GM18951 (cell line): ENCODE results near the gene PCBP1.
"Not testable (repeated sequence)": the region's sequence is repeated elsewhere in the genome, so short reads cannot be mapped to it uniquely, and the experiment has no call there.

Experiments used
- POLR2A ChIP-seq: IDR thresholded peaks from 4 replicates; pipeline ENCODE4 v1.6.1; 2011; ENCODE audit warnings: mild to moderate bottlenecking; ENCODE audit not compliant: insufficient read length, insufficient read depth; ENCODE audit errors: extremely low read depth
- in situ Hi-C: fragments of 300-500 bp; cut with MboI; formaldehyde crosslinking; loops from one replicate; pipeline ENCODE4 v1.12.0; 2022; ENCODE audit warnings: low sequenced_read_pairs, mixed read lengths, inconsistent platforms; ENCODE audit not compliant: unreplicated experiment

Gene PCBP1

DNA sequence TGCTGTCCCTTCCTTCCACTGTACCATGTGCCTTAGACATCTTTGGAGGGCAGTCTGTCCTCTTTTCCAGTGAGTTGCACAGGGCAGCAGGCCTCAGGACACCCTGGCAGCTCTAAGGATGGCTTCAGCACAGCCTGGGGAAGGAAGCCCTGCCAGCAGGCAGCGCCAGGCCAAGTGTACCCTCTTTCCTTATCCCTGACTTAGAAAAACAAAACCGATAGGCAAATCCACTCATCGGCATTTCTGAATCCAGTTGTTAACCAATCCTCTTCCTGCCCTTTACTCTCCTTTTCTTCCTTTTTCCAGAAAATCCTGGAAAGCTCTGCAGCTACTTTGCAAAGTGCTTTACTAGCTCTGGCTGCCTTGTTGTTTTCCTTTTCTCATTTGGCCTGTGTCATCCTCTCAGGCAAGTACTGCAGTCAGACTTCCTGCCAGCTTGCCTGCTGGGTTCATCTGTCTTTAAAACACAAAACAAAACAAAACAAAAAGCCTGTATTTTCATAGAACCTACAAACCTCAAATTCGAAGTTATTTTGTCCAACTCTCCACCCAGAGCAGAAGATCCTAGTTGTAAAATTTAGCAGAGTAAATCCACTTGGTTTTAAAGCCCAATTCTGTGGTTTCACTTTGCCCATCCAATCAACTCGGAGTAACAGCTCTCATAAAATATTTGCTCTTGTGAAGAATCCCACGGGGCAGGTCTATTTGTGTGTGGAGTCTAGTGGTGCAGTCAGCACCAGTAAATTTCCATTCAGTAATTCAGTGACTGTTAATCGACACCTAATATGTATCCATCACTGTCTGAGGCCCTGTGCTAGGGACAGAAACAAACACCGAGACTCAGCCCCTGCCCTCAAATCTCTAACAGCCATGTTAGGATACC lies 45.2 kb downstream of the PCBP1 start:
- TF ChIP-seq POLR2A: peak; percentile 46
- in situ Hi-C loops: no loop called here

DNA sequence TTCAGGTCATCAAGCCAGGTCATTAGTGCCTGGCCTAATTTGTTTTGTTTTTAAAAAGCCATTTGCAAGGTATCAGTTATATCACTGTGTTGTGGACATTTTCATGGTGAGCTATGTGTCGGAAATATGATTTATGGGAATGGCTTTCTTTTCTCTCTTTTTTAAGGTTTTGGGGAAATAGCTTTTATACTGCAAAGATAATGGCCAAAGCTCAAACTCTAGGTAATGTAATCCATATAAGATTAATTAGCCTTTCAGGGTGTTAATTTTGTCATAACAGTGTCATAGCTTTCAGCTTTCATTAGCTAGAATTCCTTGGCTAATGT lies 45.8 kb downstream of the PCBP1 start:
- TF ChIP-seq POLR2A: no peak
- in situ Hi-C loops: no loop called here

DNA sequence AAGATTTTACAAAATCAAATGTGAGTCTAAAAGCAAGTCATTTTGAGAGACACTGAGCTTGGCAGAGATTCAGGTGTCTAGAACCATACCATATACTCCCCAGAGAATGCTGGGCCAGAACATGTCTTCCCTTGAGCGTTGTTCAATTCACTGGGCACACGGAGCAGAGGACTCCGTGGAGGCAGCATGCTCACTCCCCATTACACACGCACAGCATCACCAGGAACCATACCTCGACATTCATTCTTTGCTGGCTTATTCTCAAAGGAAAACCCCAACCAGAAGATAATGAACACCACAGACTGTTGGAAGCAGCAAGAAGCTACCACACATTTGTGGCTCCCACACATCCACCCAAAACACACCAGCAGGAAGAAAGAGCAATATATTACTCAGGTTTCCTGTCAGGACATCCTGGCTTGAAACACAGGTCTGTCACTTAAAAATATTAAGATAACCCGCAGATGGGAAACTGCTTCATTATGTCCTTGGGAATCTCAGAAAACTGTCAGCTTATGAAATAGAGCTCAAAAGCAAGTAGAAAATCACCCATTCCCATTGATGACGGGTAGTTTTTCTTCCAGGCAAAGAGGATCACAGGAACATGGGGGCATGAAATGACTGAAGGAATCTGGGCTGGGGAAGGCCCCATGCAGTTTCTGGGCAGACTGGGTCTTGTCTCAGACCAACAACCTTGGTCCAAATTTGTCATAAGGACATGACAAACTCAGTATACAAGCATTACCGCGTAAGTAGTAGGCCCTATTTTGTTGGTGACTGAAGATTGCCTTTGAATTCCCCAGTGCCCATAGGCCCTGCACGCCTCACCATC lies 46.4 kb downstream of the PCBP1 start:
- peak; percentile 44 for TF ChIP-seq POLR2A
- in situ Hi-C loops: no loop called here

DNA sequence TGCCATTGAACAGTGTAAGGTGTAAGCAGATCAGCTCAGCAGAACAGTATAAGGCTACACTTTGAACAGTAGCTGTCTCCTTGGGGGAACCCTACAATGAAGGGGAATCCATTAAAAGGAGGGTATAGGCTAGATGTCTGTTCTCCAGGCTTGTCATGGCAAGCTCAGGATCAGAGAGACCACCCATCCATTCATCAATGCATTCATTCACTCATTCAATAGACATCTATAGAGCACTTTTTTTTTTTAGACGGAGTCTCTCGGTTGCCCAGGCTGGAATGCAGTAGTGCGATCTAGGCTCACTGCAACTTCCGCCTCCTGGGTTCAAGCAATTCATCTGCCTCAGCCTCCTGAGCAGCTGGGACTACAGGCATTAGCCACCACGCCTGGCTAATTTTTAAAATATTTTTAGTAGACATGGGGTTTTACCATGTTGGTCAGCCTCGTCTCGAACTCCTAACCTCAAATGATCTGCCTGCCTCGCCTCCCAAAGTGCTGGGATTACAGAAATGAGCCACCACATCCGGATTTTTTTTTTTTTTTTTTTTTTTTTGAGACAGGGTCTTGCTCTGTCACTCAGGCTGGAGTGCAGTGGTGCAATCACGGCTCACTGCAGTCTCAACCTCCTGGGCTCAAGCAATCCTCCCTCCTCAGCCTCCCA lies 47.2 kb downstream of the PCBP1 start:
- in situ Hi-C loops: not testable (repeated sequence)
